GM21423 (cell line): ENCODE data around the gene CTIF.
A peak's percentile ranks its signal among the peaks of the same experiment; 100 is the strongest.

ENCODE experiments used
- ATAC-seq: cut with Tn5 transposase; IDR thresholded peaks from one replicate; pipeline ENCODE4 v1.9.1; 2021; ENCODE audit warnings: mild to moderate bottlenecking, moderate library complexity; ENCODE audit not compliant: unreplicated experiment

Gene CTIF

GRCh38 chr18:48741866-48742265 lies 203.0 kb downstream of the CTIF start:
- ATAC-seq = no peak

GRCh38 chr18:48742304-48742703 lies 203.5 kb downstream of the CTIF start:
- ATAC-seq = no peak

GRCh38 chr18:48742706-48743475 lies 204.1 kb downstream of the CTIF start:
- no peak for ATAC-seq

- no peak for ATAC-seq
These were observed 205.1 kb downstream of the CTIF start for GRCh38 chr18:48743886-48744285.

GRCh38 chr18:48745293-48745692 lies 206.5 kb downstream of the CTIF start:
- no peak for ATAC-seq

- ATAC-seq = no peak
These were observed 210.9 kb downstream of the CTIF start for GRCh38 chr18:48749768-48750167.

- ATAC-seq = no peak
These were observed 211.8 kb downstream of the CTIF start for GRCh38 chr18:48750485-48751175.

- ATAC-seq = no peak
These were observed 213.1 kb downstream of the CTIF start for GRCh38 chr18:48751727-48752468.

- ATAC-seq = no peak
These were observed 213.6 kb downstream of the CTIF start for GRCh38 chr18:48752478-48752877.

- no peak for ATAC-seq
These were observed 214.1 kb downstream of the CTIF start for GRCh38 chr18:48752928-48753327.

- ATAC-seq = no peak
These were observed 214.9 kb downstream of the CTIF start for GRCh38 chr18:48753691-48754090.

- no peak for ATAC-seq
These were observed 215.7 kb downstream of the CTIF start for GRCh38 chr18:48754559-48754958.

- peak; percentile 52 for ATAC-seq
These were observed 216.2 kb downstream of the CTIF start for GRCh38 chr18:48754993-48755473.

GRCh38 chr18:48756511-48757226 lies 217.8 kb downstream of the CTIF start:
- no peak for ATAC-seq

GRCh38 chr18:48757367-48757766 lies 218.5 kb downstream of the CTIF start:
- no peak for ATAC-seq

- no peak for ATAC-seq
These were observed 219.1 kb downstream of the CTIF start for GRCh38 chr18:48757906-48758305.

GRCh38 chr18:48761582-48761981 lies 222.8 kb downstream of the CTIF start:
- ATAC-seq = no peak

GRCh38 chr18:48762022-48762421 lies 223.2 kb downstream of the CTIF start:
- no peak for ATAC-seq

- no peak for ATAC-seq
These were observed 224.2 kb downstream of the CTIF start for GRCh38 chr18:48762836-48763718.

- ATAC-seq = no peak
These were observed 224.9 kb downstream of the CTIF start for GRCh38 chr18:48763719-48764100.
